GM21515 (cell line): Measurements from ENCODE around the gene CCL19.

ENCODE experiments used
- ATAC-seq: cut with Tn5 transposase; IDR thresholded peaks from one replicate; pipeline ENCODE4 v1.9.1; 2021; ENCODE audit not compliant: unreplicated experiment

Gene CCL19

GRCh38 chr9:34664281-34665066 is 26.6 kb downstream of the CCL19 start:
- ATAC-seq = peak; percentile 52

- ATAC-seq = no peak
Measured at GRCh38 chr9:34663303-34663605, 27.8 kb downstream of the CCL19 start.

- no peak for ATAC-seq
Measured at GRCh38 chr9:34662526-34663302, 28.4 kb downstream of the CCL19 start, which contains the start of gene CCL27. Gene CCL27 (minus strand): TSS chr9:34662657. CDS start chr9:34662633, 24 bp downstream.

- no peak for ATAC-seq
Measured at GRCh38 chr9:34659592-34660253, 31.4 kb downstream of the CCL19 start.

DNA sequence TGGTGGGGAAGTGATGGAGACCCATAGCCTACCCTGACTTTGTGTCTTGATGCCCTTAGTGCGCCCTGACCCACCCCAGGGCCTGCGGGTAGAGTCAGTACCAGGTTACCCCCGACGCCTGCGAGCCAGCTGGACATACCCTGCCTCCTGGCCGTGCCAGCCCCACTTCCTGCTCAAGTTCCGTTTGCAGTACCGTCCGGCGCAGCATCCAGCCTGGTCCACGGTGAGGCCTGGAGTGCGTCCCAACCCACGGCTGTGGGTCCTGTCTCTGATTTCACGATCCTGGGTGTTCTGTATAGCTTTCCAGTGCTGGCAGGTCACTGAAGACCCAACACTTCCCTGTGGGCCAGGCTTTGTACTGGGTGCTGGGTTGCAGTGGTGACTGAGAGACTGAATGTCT is 32.6 kb downstream of the CCL19 start:
- no peak for ATAC-seq

DNA sequence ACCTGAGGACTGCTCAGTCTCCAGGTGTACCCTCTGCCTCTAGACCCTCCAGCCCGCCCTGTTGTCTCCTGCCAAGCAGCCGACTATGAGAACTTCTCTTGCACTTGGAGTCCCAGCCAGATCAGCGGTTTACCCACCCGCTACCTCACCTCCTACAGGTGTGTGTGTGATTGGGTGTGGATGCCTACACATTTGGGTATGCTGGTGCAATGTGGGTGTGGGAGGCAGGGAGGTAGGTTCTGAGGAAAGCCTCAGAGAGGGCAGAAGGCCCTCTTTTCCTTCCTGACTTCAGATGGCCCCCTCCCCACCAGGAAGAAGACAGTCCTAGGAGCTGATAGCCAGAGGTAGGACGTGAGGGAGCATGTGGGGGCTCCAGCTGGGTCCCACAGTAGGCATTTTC is 34.1 kb downstream of the CCL19 start:
- ATAC-seq = no peak

DNA sequence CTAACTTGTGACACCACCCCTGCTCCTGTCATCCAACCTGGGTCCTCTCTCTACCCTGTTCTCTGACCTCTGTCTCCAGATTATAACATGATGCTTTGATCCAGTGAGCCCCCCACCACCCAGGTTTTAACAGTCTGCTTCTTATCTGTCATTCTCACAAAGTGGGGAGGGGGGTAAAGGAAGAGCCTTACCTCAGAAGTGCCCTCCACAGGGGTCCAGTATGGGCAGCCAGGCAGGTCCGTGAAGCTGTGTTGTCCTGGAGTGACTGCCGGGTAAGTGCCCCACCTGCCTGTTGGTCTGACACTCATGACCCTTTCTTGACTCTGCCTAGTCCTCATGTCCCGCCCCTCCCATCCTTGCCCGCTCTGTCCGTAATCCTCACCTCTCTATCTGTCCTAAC is 35.7 kb downstream of the CCL19 start:
- no peak for ATAC-seq

DNA sequence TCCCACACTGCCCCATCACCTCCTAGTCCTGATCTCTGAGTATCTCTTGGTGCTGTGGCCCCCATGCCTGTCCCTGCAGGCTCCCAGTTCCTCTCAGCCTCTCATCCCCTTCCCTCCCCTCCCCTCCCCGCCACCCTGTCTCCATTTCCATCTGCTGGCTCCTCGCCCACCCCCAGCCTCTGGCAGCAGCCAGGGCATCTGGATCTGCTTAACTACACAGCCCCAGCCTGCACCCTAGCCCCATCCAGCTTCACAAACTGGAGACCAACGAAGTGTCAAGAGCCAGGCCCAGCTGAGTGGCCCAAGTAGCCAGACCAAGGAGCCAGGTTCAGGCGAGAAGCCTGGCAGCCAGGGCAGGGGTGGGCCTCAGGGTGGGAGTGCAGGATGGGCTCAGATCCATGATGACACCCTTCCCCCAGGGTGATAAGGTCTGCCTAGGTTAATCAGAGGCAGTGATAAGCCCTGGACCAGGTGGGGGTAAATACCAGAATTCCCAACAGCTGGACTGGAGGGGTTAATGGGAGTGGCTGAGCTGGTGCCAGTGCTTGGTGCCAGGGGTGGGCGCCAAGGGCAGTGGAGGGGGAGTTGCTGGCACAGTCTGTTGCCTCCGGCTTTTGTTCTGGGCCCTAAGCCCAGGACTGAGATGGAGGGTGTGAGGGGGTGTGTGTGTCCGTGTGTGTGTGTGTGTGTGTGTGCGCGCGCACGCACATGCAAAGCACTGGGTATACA is 36.6 kb downstream of the CCL19 start:
- ATAC-seq = no peak

- no peak for ATAC-seq
Measured at GRCh38 chr9:34653151-34654072, 37.7 kb downstream of the CCL19 start.

DNA sequence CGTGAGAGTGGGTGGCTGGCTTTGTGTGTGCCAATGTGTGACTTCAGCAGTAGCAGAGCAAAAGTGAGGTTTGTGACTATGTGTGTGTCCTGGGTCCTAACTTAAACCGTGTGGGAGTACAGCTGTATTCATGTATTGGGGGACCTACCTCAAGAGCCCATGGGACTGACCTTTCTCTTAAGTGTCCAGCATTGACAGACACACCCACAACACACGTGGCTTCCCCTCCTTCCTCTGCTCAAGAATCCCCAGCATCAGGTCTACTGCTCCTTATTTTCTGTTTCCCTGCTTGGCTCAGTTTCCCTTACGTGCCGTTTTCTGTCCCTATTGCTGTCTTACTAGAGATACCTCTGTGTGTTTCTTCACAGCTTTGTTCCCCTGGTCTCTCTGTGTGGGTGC is 38.5 kb downstream of the CCL19 start:
- no peak for ATAC-seq

DNA sequence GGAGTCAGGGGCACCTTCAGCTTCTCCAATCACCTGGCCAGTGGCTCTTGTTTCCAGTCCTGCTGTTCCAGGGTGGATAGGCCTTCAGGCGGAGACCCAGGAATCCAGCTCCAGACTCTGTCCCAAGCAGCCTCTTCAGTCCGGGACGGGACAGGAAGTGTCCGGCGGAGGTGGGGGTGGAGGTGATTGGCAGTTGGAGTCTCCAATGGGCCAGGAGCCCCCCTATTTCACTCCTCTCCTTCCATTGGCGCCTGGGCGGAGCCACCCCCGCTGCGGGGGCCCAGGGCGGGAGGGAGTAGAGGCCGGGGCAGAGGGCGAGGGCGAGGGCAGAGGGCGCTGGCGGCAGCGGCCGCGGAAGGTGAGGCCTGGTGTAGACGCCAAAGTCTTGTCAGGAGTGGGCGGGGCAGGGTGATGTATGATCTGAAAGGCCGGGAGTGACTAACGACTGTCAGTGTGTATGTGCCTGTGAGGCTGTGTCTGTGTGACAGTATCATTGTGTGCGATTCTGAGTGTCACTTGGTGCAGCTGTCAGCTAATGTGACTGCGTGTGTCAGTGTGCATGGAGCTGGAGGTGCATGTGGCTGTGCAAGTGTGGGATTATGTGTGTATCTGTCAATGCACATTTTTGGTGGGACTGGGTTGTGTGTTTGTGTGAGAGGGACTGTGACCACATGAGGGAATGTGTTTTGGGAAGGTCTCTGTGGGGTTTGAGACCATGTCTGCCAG is 39.0 kb downstream of the CCL19 start, which contains the start of gene IL11RA:
Gene IL11RA, plus strand, starts transcription at position 310 of the 726 bp plus-strand sequence. CDS start 3,033 bp downstream, outside the sequence.
- no peak for ATAC-seq

- ATAC-seq = no peak
Measured at GRCh38 chr9:34651321-34651720, 39.8 kb downstream of the CCL19 start.

- no peak for ATAC-seq
Measured at GRCh38 chr9:34650816-34651215, 40.3 kb downstream of the CCL19 start.

GRCh38 chr9:34648673-34649072 is 42.4 kb downstream of the CCL19 start:
- ATAC-seq = no peak

- ATAC-seq = no peak
Measured at GRCh38 chr9:34647651-34648050, 43.4 kb downstream of the CCL19 start.

GRCh38 chr9:34647084-34647403 is 44.0 kb downstream of the CCL19 start:
- ATAC-seq = no peak

DNA sequence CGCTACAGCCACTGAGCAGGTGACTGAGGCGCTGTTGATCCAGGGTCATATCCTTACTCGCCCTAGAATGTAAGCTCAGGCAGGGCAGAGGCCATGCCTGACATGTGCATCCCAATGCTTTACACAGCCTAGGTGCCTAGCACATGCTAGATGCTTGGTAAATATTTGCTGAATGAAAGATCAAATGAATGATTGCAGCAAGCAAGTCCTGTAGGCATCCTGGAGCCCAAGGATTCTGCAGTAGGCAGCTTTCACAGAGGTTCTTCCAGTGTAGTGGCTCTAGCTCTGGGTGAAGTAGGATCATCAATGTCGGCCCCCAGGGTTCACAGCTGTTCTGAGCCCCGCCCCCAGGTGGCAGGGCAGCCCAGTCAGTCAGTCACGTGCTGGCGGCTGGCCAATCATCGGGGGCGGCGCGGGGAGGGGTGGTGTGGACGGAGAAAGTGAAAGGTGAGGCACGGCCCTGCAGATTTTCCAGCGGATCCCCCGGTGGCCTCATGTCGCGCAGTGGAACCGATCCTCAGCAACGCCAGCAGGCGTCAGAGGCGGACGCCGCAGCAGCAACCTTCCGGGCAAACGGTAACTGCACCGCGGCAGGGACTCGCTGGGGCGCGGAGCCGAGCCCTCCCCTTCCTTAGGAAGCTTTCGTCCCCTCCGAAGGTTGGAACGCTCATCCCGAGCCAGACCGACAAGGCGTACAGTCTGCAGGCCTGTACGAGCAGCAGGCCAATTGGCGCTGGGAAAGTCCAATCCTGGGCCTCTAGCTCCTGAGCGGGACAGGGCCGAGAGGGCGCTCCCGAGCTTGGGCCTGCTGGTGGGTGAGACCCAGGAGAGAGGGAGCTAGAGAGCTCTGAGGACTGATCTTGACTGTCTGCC is 44.6 kb downstream of the CCL19 start, which contains the start of gene GALT:
Gene GALT, plus strand, starts transcription at position 465 of the 873 bp plus-strand sequence. Its CDS starts 30 bp downstream, at position 495.
- ATAC-seq = peak; percentile 77

- no peak for ATAC-seq
Measured at GRCh38 chr9:34644766-34645314, 46.2 kb downstream of the CCL19 start.
